GM23338 (cell line): ENCODE data around the gene ZNF823. TPM values are rescaled to one million over a fixed set of nuclear protein-coding genes. Genes with fewer than 3 reads are reported as not detected.

Source experiments
- ATAC-seq: fragments of 200-7000 bp; cut with Tn5 transposase; 3 replicates; pipeline ENCODE4 v1.9.1; 2020
- DNase-seq: peaks from one replicate; pipeline ENCODE4 v3.0.0-alpha.2; 2015; ENCODE audit warnings: low spot score
- H2AFZ ChIP-seq: fragments of 200-600 bp; sonication (generic); 2 replicates; pipeline ENCODE4 v1.8.0; 2016; ENCODE audit warnings: antibody characterized with exemption, mild to moderate bottlenecking, moderate library complexity
- H3F3A ChIP-seq: fragments of 200-600 bp; sonication (generic); replicated peaks from 2 replicates; pipeline ENCODE4 v1.8.0; 2017; ENCODE audit warnings: antibody characterized with exemption, mixed run types, low read depth
- H3K27ac ChIP-seq: fragments of 200-600 bp; sonication (generic); 2 replicates; pipeline ENCODE4 v1.6.1; 2016; ENCODE audit warnings: low read depth
- H3K27me3 ChIP-seq: fragments of 200-600 bp; sonication (generic); 2 replicates; pipeline ENCODE4 v1.8.0; 2016; ENCODE audit warnings: mild to moderate bottlenecking, mixed run types, moderate library complexity; ENCODE audit not compliant: insufficient read depth
- H3K36me3 ChIP-seq: fragments of 200-600 bp; sonication (generic); 2 replicates; pipeline ENCODE4 v1.8.0; 2016; ENCODE audit warnings: mild to moderate bottlenecking; ENCODE audit not compliant: insufficient read depth
- H3K4me1 ChIP-seq: fragments of 200-600 bp; sonication (generic); 2 replicates; pipeline ENCODE4 v1.8.0; 2016; ENCODE audit warnings: mild to moderate bottlenecking, moderate library complexity; ENCODE audit not compliant: insufficient read depth
- H3K4me2 ChIP-seq: fragments of 200-600 bp; sonication (generic); 2 replicates; pipeline ENCODE4 v1.7.1; 2017; ENCODE audit warnings: mixed run types
- H3K4me3 ChIP-seq: fragments of 200-600 bp; sonication (generic); 2 replicates; pipeline ENCODE4 v1.6.1; 2016; ENCODE audit warnings: mixed run types
- H3K79me2 ChIP-seq: fragments of 200-600 bp; sonication (generic); replicated peaks from 2 replicates; pipeline ENCODE4 v1.8.0; 2017; ENCODE audit warnings: mild to moderate bottlenecking; ENCODE audit not compliant: insufficient read depth
- H3K9me2 ChIP-seq: fragments of 200-600 bp; sonication (generic); 2 replicates; pipeline ENCODE4 v1.8.0; 2017; ENCODE audit not compliant: insufficient read depth
- H4K20me1 ChIP-seq: fragments of 200-600 bp; sonication (generic); replicated peaks from 2 replicates; pipeline ENCODE4 v1.8.0; 2017; ENCODE audit warnings: mild to moderate bottlenecking; ENCODE audit not compliant: insufficient read depth
- H3K27ac Mint-ChIP-seq: 2 replicates; pipeline ENCODE4 v1.8.0; 2020; ENCODE audit warnings: inconsistent platforms, mild to moderate bottlenecking, moderate library complexity, mixed read lengths
- H3K27me3 Mint-ChIP-seq: 3 replicates; pipeline ENCODE4 v1.8.0; 2022; ENCODE audit warnings: low read depth, mild to moderate bottlenecking, moderate library complexity, mixed read lengths, inconsistent platforms; ENCODE audit not compliant: insufficient read depth, poor library complexity
- H3K36me3 Mint-ChIP-seq: 3 replicates; pipeline ENCODE4 v1.8.0; 2021; ENCODE audit warnings: low read depth, mild to moderate bottlenecking, inconsistent platforms, moderate library complexity, mixed read lengths
- H3K4me1 Mint-ChIP-seq: 3 replicates; pipeline ENCODE4 v1.8.0; 2020; ENCODE audit warnings: mild to moderate bottlenecking, inconsistent platforms, mixed read lengths
- H3K4me3 Mint-ChIP-seq: 3 replicates; pipeline ENCODE4 v1.8.0; 2021; ENCODE audit warnings: moderate library complexity, mild to moderate bottlenecking, inconsistent platforms, mixed read lengths
- H3K9me3 Mint-ChIP-seq: 3 replicates; pipeline ENCODE4 v1.8.0; 2020; ENCODE audit warnings: moderate library complexity, mild to moderate bottlenecking, inconsistent platforms, mixed read lengths
- POLR2AphosphoS5 ChIP-seq: IDR thresholded peaks from 2 replicates; pipeline ENCODE4 v1.6.1; 2016; ENCODE audit warnings: antibody characterized with exemption, low read depth
- STAT1 ChIP-seq: IDR thresholded peaks from one replicate; pipeline ENCODE4 v1.6.1; 2016; ENCODE audit warnings: antibody characterized with exemption; ENCODE audit not compliant: unreplicated experiment
- polyA plus RNA-seq: library from polyadenylated mRNA; unstranded; fragments of >200 nt; fragmentation: Nextera tagmentation; extraction: Ambion mirVana; gene quantifications from 2 replicates; pipeline ENCODE4 v1.2.1, GENCODE V29; 2016
- total RNA-seq: library from RNA; depleted of rRNA; stranded (reverse); fragments of >200 nt; shearing (Covaris generic); gene quantifications from 2 replicates; pipeline ENCODE4 v1.2.3, GENCODE V29; 2014
- TF ChIP-seq, protein P1 (sequence below), 2 experiments: fragments of 200-600 bp in 1 of 2; sonication (generic) in 1 of 2; conservative IDR thresholded peaks; 2 replicates each; pipeline versions ENCODE4 v1.5.1 to v1.6.1; 2016 to 2017; ENCODE audit warnings: antibody characterized with exemption in 2 of 2, low read depth in 2 of 2, mild to moderate bottlenecking in 2 of 2, moderate library complexity in 1 of 2
- TF ChIP-seq, protein P2 (sequence below): fragments of 250-450 bp; sonication (Bioruptor Pico); IDR thresholded peaks from 2 replicates; pipeline ENCODE4 v1.5.0; 2020; ENCODE audit warnings: mild to moderate bottlenecking, moderate library complexity

Gene ZNF823
- total and polyA plus RNA-seq, 2 experiments from 2014 or later, result 1.3 to 3.0 TPM

GRCh38 chr19:11699931-11700794 lies 38.6 kb downstream of the ZNF823 start:
- H2AFZ ChIP-seq, result no peak overlapping the region
- no peaks in the 10 kb centered on the region; the same call in 1 of the 2 replicates for H3K36me3 ChIP-seq
- ATAC-seq (peak; percentile 61; the same call in 2 of the 3 replicates), DNase-seq (peak; percentile 72)
- peaks cover 1% of the 10 kb centered on the region; the same call in 1 of the 2 replicates for H3K4me1 ChIP-seq
- Mint-ChIP-seq H3K27ac (no peak overlapping the region), H3K27me3 (peaks cover 5% of the 10 kb centered on the region), H3K4me3 (no peak overlapping the region), H3K4me1 (peaks cover under 1% of the 10 kb centered on the region; the same call in 1 of the 3 replicates), H3K36me3 (no peaks in the 10 kb centered on the region), H3K9me3 (peaks cover 25% of the 10 kb centered on the region)
- H3K27me3 ChIP-seq, result no peaks in the 10 kb centered on the region; the same call in 1 of the 2 replicates
- H3K79me2 ChIP-seq, result no peaks in the 10 kb centered on the region
- H3F3A ChIP-seq, result no peaks in the 10 kb centered on the region
- no peak overlapping the region for H3K4me2 ChIP-seq
- no peak overlapping the region for H3K4me3 ChIP-seq
- no peak for TF ChIP-seq POLR2AphosphoS5
- TF ChIP-seq, protein P1, sequence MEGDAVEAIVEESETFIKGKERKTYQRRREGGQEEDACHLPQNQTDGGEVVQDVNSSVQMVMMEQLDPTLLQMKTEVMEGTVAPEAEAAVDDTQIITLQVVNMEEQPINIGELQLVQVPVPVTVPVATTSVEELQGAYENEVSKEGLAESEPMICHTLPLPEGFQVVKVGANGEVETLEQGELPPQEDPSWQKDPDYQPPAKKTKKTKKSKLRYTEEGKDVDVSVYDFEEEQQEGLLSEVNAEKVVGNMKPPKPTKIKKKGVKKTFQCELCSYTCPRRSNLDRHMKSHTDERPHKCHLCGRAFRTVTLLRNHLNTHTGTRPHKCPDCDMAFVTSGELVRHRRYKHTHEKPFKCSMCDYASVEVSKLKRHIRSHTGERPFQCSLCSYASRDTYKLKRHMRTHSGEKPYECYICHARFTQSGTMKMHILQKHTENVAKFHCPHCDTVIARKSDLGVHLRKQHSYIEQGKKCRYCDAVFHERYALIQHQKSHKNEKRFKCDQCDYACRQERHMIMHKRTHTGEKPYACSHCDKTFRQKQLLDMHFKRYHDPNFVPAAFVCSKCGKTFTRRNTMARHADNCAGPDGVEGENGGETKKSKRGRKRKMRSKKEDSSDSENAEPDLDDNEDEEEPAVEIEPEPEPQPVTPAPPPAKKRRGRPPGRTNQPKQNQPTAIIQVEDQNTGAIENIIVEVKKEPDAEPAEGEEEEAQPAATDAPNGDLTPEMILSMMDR (conservative IDR thresholded peaks at IDR 0.05; ENCODE audit: low read depth in 2 of 2), result peak; percentile 65 to 91
- H3K9me2 ChIP-seq, result no peaks in the 10 kb centered on the region
- H3K27ac ChIP-seq, result no peak overlapping the region
- H4K20me1 ChIP-seq, result no peaks in the 10 kb centered on the region

DNA sequence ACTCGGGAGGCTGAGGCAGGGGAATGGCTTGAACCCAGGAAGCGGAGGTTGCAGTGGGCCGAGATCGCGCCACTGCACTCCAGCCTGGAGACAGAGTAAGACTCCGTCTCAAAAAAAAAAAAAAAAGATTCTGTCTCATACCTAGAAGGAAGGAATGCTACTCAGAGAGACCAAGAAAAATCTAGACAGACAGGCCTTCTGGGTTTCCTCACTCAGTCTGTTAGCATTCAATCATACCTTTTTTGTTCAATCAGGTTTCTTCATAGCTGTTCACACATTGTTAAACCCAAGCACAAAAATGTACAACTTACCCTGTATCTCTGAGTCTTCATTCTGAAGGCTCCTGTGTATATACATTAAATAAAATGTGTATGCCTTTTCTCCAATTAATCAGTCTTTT lies 40.5 kb downstream of the ZNF823 start:
- Mint-ChIP-seq H3K4me1 (peaks cover 12% of the 10 kb centered on the region), H3K9me3 (peaks cover 22% of the 10 kb centered on the region)

More for the DNA sequence above, 40.5 kb downstream of the ZNF823 start:
- H3K79me2 ChIP-seq, result peaks cover 3% of the 10 kb centered on the region; the same call in 1 of the 2 replicates
- DNase-seq (no peak), ATAC-seq (no peak)
- no peaks in the 10 kb centered on the region for H3K9me2 ChIP-seq
- TF ChIP-seq, protein P2, sequence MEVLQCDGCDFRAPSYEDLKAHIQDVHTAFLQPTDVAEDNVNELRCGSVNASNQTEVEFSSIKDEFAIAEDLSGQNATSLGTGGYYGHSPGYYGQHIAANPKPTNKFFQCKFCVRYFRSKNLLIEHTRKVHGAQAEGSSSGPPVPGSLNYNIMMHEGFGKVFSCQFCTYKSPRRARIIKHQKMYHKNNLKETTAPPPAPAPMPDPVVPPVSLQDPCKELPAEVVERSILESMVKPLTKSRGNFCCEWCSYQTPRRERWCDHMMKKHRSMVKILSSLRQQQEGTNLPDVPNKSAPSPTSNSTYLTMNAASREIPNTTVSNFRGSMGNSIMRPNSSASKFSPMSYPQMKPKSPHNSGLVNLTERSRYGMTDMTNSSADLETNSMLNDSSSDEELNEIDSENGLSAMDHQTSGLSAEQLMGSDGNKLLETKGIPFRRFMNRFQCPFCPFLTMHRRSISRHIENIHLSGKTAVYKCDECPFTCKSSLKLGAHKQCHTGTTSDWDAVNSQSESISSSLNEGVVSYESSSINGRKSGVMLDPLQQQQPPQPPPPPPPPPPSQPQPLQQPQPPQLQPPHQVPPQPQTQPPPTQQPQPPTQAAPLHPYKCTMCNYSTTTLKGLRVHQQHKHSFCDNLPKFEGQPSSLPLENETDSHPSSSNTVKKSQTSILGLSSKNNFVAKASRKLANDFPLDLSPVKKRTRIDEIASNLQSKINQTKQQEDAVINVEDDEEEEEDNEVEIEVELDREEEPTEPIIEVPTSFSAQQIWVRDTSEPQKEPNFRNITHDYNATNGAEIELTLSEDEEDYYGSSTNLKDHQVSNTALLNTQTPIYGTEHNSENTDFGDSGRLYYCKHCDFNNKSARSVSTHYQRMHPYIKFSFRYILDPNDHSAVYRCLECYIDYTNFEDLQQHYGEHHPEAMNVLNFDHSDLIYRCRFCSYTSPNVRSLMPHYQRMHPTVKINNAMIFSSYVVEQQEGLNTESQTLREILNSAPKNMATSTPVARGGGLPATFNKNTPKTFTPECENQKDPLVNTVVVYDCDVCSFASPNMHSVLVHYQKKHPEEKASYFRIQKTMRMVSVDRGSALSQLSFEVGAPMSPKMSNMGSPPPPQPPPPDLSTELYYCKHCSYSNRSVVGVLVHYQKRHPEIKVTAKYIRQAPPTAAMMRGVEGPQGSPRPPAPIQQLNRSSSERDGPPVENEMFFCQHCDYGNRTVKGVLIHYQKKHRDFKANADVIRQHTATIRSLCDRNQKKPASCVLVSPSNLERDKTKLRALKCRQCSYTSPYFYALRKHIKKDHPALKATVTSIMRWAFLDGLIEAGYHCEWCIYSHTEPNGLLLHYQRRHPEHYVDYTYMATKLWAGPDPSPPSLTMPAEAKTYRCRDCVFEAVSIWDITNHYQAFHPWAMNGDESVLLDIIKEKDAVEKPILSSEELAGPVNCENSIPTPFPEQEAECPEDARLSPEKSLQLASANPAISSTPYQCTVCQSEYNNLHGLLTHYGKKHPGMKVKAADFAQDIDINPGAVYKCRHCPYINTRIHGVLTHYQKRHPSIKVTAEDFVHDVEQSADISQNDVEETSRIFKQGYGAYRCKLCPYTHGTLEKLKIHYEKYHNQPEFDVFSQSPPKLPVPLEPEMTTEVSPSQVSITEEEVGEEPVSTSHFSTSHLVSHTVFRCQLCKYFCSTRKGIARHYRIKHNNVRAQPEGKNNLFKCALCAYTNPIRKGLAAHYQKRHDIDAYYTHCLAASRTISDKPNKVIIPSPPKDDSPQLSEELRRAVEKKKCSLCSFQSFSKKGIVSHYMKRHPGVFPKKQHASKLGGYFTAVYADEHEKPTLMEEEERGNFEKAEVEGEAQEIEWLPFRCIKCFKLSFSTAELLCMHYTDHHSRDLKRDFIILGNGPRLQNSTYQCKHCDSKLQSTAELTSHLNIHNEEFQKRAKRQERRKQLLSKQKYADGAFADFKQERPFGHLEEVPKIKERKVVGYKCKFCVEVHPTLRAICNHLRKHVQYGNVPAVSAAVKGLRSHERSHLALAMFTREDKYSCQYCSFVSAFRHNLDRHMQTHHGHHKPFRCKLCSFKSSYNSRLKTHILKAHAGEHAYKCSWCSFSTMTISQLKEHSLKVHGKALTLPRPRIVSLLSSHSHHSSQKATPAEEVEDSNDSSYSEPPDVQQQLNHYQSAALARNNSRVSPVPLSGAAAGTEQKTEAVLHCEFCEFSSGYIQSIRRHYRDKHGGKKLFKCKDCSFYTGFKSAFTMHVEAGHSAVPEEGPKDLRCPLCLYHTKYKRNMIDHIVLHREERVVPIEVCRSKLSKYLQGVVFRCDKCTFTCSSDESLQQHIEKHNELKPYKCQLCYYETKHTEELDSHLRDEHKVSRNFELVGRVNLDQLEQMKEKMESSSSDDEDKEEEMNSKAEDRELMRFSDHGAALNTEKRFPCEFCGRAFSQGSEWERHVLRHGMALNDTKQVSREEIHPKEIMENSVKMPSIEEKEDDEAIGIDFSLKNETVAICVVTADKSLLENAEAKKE (CRISPR knock-in tag), result no peak
- no peak for TF ChIP-seq STAT1
- Mint-ChIP-seq H3K4me3 (no peak overlapping the region), H3K27ac (no peak overlapping the region), H3K27me3 (peaks cover 12% of the 10 kb centered on the region), H3K36me3 (peaks cover 5% of the 10 kb centered on the region; the same call in 1 of the 3 replicates)
- no peak overlapping the region for H3K4me2 ChIP-seq
- no peaks in the 10 kb centered on the region for H4K20me1 ChIP-seq
- H3K27me3 ChIP-seq, result no peaks in the 10 kb centered on the region; the same call in 1 of the 2 replicates
- no peaks in the 10 kb centered on the region; the same call in 1 of the 2 replicates for H3K36me3 ChIP-seq
- peaks cover 6% of the 10 kb centered on the region for H3K4me1 ChIP-seq
- no peak overlapping the region for H3K27ac ChIP-seq
- H3K4me3 ChIP-seq, result no peak overlapping the region
- no peaks in the 10 kb centered on the region for H3F3A ChIP-seq
- H2AFZ ChIP-seq, result no peak overlapping the region
